HCT116 (cell line): ENCODE results near the gene FOXL2. TPM values are rescaled to one million over a fixed set of nuclear protein-coding genes. Genes with fewer than 3 reads are reported as not detected.

Source experiments
- ATAC-seq: fragments of 200-7000 bp; cut with Tn5 transposase; 2 replicates; pipeline ENCODE4 v1.9.1; 2020; ENCODE audit warnings: mild to moderate bottlenecking, moderate library complexity
- BruUV-seq: library from RNA; stranded (reverse); fragments of 400-500 nt; replicated peaks from 2 replicates; lab custom pipeline; 2021; lab: Mats Ljungman, UMichigan
- CTCF ChIA-PET: fragments of 300-600 bp; sonication (Branson Sonifier 250); formaldehyde crosslinking; loops from one replicate; lab custom pipeline; 2021; ENCODE audit warnings: antibody characterized with exemption; lab: Charles Lee
- POLR2A ChIA-PET: fragments of 300-600, 350-600 bp; sonication (Branson Sonifier 250); formaldehyde crosslinking; loops from one replicate; lab custom pipeline; 2021; ENCODE audit warnings: antibody characterized with exemption; lab: Charles Lee
- RAD21 ChIA-PET, 2 experiments: fragments of 300-600 bp; sonication (Branson Sonifier 250); formaldehyde crosslinking; loops; one replicate each; lab custom pipeline; 2023; ENCODE audit warnings: low total read pairs in 2 of 2; ENCODE audit not compliant: uncharacterized antibody in 2 of 2, unreplicated experiment in 2 of 2, low non-redundant PET in 1 of 2; lab: Charles Lee
- DNase-seq: peaks from one replicate; pipeline ENCODE4 v3.0.0-alpha.2; 2010; ENCODE audit warnings: low read depth, low spot score
- H2AFZ ChIP-seq: fragments of 200-600 bp; shearing (Covaris generic), sonication (generic); 2 replicates; pipeline ENCODE4 v1.6.1; 2017; ENCODE audit warnings: low read depth, mixed run types, mixed read lengths, antibody characterized with exemption, low read length; ENCODE audit not compliant: poor library complexity, severe bottlenecking
- H3K27ac ChIP-seq: 2 replicates; pipeline ENCODE4 v1.5.1; 2012; ENCODE audit warnings: low read depth, low read length
- H3K27me3 ChIP-seq: fragments of 200-600 bp; sonication (generic); 2 replicates; pipeline ENCODE4 v1.6.1; 2016; ENCODE audit warnings: mixed run types, low read length, mixed read lengths; ENCODE audit not compliant: insufficient read depth
- H3K36me3 ChIP-seq, 2 experiments: fragments of 200-500 bp in 1 of 2; fragments of 200-600 bp in 1 of 2; sonication (Bioruptor generic) in 1 of 2; sonication (generic) in 1 of 2; 2 replicates each; pipeline versions ENCODE4 v1.5.1 to v1.6.1; 2014 to 2016; ENCODE audit warnings: low read length in 2 of 2, inconsistent platforms in 1 of 2, mixed read lengths in 1 of 2, mixed run types in 1 of 2; ENCODE audit not compliant: insufficient read depth in 2 of 2, control insufficient read depth in 1 of 2
- H3K4me1 ChIP-seq, 2 experiments: fragments of 200-600 bp in 1 of 2; sonication (generic) in 1 of 2; 2 replicates each; pipeline versions ENCODE4 v1.5.1 to v1.6.1; 2012 to 2017; ENCODE audit warnings: low read length in 2 of 2, inconsistent platforms in 1 of 2, mild to moderate bottlenecking in 1 of 2, mixed read lengths in 1 of 2, mixed run types in 1 of 2, moderate library complexity in 1 of 2; ENCODE audit not compliant: insufficient read depth in 2 of 2, control insufficient read depth in 1 of 2
- H3K4me2 ChIP-seq: fragments of 200-600 bp; sonication (generic); 2 replicates; pipeline ENCODE4 v1.6.1; 2017; ENCODE audit warnings: mixed run types, low read length, mixed read lengths
- H3K4me3 ChIP-seq, 2 experiments: fragments of 200-600 bp in 1 of 2; sonication (generic) in 1 of 2; replicated peaks in 1 of 2; 2 replicates each; pipeline ENCODE4 v1.5.1; 2011 to 2016; ENCODE audit warnings: low read length in 2 of 2, control low read depth in 1 of 2, low read depth in 1 of 2, mild to moderate bottlenecking in 1 of 2, mixed read lengths in 1 of 2, mixed run types in 1 of 2
- H3K79me2 ChIP-seq: fragments of 200-600 bp; sonication (generic); 2 replicates; pipeline ENCODE4 v1.6.1; 2017; ENCODE audit warnings: mild to moderate bottlenecking, mixed run types, low read length, moderate library complexity, mixed read lengths; ENCODE audit not compliant: insufficient read depth
- H3K9ac ChIP-seq: fragments of 200-600 bp; sonication (generic); 2 replicates; pipeline ENCODE4 v1.6.1; 2016; ENCODE audit warnings: low read length, mixed read lengths
- H3K9me2 ChIP-seq: fragments of 200-600 bp; sonication (generic), shearing (Covaris generic); 2 replicates; pipeline ENCODE4 v1.6.1; 2017; ENCODE audit warnings: mixed run types, mild to moderate bottlenecking, moderate library complexity; ENCODE audit not compliant: insufficient read depth
- H3K9me3 ChIP-seq, 2 experiments: fragments of 200-500 bp in 1 of 2; fragments of 200-600 bp in 1 of 2; sonication (Bioruptor generic) in 1 of 2; sonication (generic) in 1 of 2; 2 replicates each; pipeline ENCODE4 v1.6.1; 2014 to 2017; ENCODE audit warnings: low read length in 2 of 2, mixed read lengths in 2 of 2, inconsistent platforms in 1 of 2, low read depth in 1 of 2, mild to moderate bottlenecking in 1 of 2, mixed run types in 1 of 2, moderate library complexity in 1 of 2; ENCODE audit not compliant: control insufficient read depth in 1 of 2, insufficient read depth in 1 of 2
- H4K20me1 ChIP-seq: fragments of 200-600 bp; sonication (generic), shearing (Covaris generic); 2 replicates; pipeline ENCODE4 v1.6.1; 2017; ENCODE audit warnings: mixed run types, mild to moderate bottlenecking, moderate library complexity; ENCODE audit not compliant: insufficient read depth
- ATF3 ChIP-seq: IDR thresholded peaks from 2 replicates; pipeline ENCODE4 v1.6.1; 2012
- CBX3 ChIP-seq: IDR thresholded peaks from 2 replicates; pipeline ENCODE4 v1.6.1; 2012; ENCODE audit warnings: low read depth
- CEBPB ChIP-seq: IDR thresholded peaks from 2 replicates; pipeline ENCODE4 v1.6.1; 2012; ENCODE audit warnings: low read depth
- CTCF ChIP-seq, 3 experiments: fragments of 200-600 bp in 1 of 3; sonication (generic) in 1 of 3; IDR thresholded peaks in 2 of 3; conservative IDR thresholded peaks in 1 of 3; 2 replicates each; pipeline ENCODE4 v1.5.1; 2012 to 2017; ENCODE audit warnings: low read depth in 2 of 3, low read length in 2 of 3, antibody characterized with exemption in 1 of 3, borderline replicate concordance in 1 of 3, control low read depth in 1 of 3, mild to moderate bottlenecking in 1 of 3, mixed read lengths in 1 of 3, mixed run types in 1 of 3, moderate library complexity in 1 of 3; ENCODE audit not compliant: insufficient read depth in 1 of 3
- EGR1 ChIP-seq: IDR thresholded peaks from 2 replicates; pipeline ENCODE4 v1.6.1; 2012; ENCODE audit warnings: low read depth
- EZH2 ChIP-seq: fragments of 200-600 bp; sonication (generic); IDR thresholded peaks from 2 replicates; pipeline ENCODE4 v1.6.1; 2017; ENCODE audit warnings: antibody characterized with exemption, mixed run types
- EZH2phosphoT487 ChIP-seq: fragments of 200-600 bp; IDR thresholded peaks from 2 replicates; pipeline ENCODE4 v1.6.1; 2018; ENCODE audit warnings: antibody characterized with exemption, borderline replicate concordance
- FOSL1 ChIP-seq: IDR thresholded peaks from 2 replicates; pipeline ENCODE4 v1.6.1; 2012; ENCODE audit warnings: low read depth
- JUND ChIP-seq: IDR thresholded peaks from 2 replicates; pipeline ENCODE4 v1.6.1; 2012
- MAX ChIP-seq: IDR thresholded peaks from 2 replicates; pipeline ENCODE4 v1.6.1; 2012
- POLR2A ChIP-seq: IDR thresholded peaks from 2 replicates; pipeline ENCODE4 v1.7.0; 2011; ENCODE audit warnings: borderline replicate concordance; ENCODE audit not compliant: insufficient read depth, insufficient read length; ENCODE audit errors: extremely low read depth
- POLR2AphosphoS5 ChIP-seq: IDR thresholded peaks from 2 replicates; pipeline ENCODE4 v1.6.1; 2011; ENCODE audit warnings: mild to moderate bottlenecking, low read depth, low read length, moderate library complexity
- RAD21 ChIP-seq: IDR thresholded peaks from 2 replicates; pipeline ENCODE4 v1.6.1; 2012; ENCODE audit warnings: low read depth, mild to moderate bottlenecking
- SIN3A ChIP-seq: IDR thresholded peaks from 2 replicates; pipeline ENCODE4 v1.6.1; 2012; ENCODE audit warnings: low read depth
- SRF ChIP-seq: IDR thresholded peaks from 2 replicates; pipeline ENCODE4 v1.6.1; 2012; ENCODE audit warnings: low read depth
- TCF7L2 ChIP-seq: IDR thresholded peaks from 2 replicates; pipeline ENCODE4 v1.7.0; 2011; ENCODE audit warnings: borderline replicate concordance, inconsistent platforms; ENCODE audit not compliant: insufficient read depth, insufficient read length; ENCODE audit errors: extremely low read depth
- YY1 ChIP-seq: IDR thresholded peaks from 2 replicates; pipeline ENCODE4 v1.6.1; 2011; ENCODE audit warnings: low read length, low read depth, moderate library complexity, mild to moderate bottlenecking; ENCODE audit not compliant: insufficient replicate concordance; ENCODE audit errors: extremely low read depth
- ZFX ChIP-seq: fragments of 450-650 bp; IDR thresholded peaks from 2 replicates; pipeline ENCODE4 v1.6.1; 2017
- ZNF274 ChIP-seq: fragments of 200-500 bp; sonication (Bioruptor generic); IDR thresholded peaks from 2 replicates; pipeline ENCODE4 v1.6.1; 2014; ENCODE audit warnings: mild to moderate bottlenecking, low read depth, low read length, inconsistent platforms
- intact Hi-C: fragments of 100-400 bp; cut with micrococcal nuclease; formaldehyde crosslinking; loops from 2 replicates; pipeline ENCODE4 v1.10.0; 2022
- total RNA-seq: library from RNA; stranded (reverse); gene quantifications from one replicate; pipeline ENCODE4 v1.2.1, GENCODE V29; 2021; ENCODE audit not compliant: unreplicated experiment
- TF ChIP-seq, protein P1 (sequence below): IDR thresholded peaks from 2 replicates; pipeline ENCODE4 v1.6.1; 2012; ENCODE audit warnings: low read depth

FOXL2 gene
- total RNA-seq, 1 experiment from 2014 or later = not detected

- TF ChIP-seq, protein P1, sequence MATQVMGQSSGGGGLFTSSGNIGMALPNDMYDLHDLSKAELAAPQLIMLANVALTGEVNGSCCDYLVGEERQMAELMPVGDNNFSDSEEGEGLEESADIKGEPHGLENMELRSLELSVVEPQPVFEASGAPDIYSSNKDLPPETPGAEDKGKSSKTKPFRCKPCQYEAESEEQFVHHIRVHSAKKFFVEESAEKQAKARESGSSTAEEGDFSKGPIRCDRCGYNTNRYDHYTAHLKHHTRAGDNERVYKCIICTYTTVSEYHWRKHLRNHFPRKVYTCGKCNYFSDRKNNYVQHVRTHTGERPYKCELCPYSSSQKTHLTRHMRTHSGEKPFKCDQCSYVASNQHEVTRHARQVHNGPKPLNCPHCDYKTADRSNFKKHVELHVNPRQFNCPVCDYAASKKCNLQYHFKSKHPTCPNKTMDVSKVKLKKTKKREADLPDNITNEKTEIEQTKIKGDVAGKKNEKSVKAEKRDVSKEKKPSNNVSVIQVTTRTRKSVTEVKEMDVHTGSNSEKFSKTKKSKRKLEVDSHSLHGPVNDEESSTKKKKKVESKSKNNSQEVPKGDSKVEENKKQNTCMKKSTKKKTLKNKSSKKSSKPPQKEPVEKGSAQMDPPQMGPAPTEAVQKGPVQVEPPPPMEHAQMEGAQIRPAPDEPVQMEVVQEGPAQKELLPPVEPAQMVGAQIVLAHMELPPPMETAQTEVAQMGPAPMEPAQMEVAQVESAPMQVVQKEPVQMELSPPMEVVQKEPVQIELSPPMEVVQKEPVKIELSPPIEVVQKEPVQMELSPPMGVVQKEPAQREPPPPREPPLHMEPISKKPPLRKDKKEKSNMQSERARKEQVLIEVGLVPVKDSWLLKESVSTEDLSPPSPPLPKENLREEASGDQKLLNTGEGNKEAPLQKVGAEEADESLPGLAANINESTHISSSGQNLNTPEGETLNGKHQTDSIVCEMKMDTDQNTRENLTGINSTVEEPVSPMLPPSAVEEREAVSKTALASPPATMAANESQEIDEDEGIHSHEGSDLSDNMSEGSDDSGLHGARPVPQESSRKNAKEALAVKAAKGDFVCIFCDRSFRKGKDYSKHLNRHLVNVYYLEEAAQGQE = no peak
- no peak for TF ChIP-seq FOSL1
- no peak for TF ChIP-seq YY1
- no peak for TF ChIP-seq RAD21
- TF ChIP-seq EGR1 = no peak
- no peak for TF ChIP-seq POLR2AphosphoS5
- TF ChIP-seq CBX3 = no peak
- no peak for TF ChIP-seq EZH2phosphoT487
- TF ChIP-seq ATF3 = no peak
These were observed 18.1 kb downstream of the FOXL2 start (continued) for GRCh38 chr3:138928727-138929372.

DNA sequence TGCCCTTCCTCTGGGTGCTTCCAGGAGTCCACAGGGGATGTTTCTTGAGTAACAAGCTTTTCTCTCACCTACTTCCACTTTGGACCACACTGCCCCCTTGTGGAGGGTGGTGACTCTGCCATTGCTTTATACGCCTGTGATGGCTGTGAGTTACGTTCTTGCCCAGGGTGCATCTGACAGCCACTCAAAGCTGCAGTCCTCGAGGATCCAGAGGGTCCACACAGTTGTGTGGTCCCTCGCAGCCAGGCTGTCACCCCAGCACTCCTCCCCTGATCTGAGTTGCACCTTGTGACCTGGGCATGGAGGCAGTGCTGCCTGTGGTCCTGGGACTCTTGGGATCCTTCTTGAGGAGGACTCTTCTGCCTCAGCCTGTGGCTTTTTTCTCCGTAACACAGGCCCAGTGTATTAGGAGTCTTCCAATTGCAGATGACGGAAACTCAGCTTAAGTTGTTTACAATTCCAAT, 23.4 kb downstream of the FOXL2 start:
- H3K9me2 ChIP-seq = no peaks in the 10 kb centered on the region
- peak overlapping the region; percentile 73 for H3K4me2 ChIP-seq
- peaks cover 16 to 20% of the 10 kb centered on the region in 2 experiments for H3K4me1 ChIP-seq
- intact Hi-C loops = loop anchor here (1.0 to 5.0 kb wide), 5 partner anchors 225 to 591 kb away; partner anchors contain the start of gene CEP70
- no peak overlapping the region for H3K9ac ChIP-seq
- H3K36me3 ChIP-seq = no peaks in the 10 kb centered on the region
- H2AFZ ChIP-seq = peak overlapping the region; percentile 95
- CTCF ChIA-PET = interaction anchor here (0.6 to 4.6 kb wide), 42 partner anchors 8 to 749 kb away, joined by 3 to 82 read pairs (median 4); partner anchors contain the start of genes CEP70, COPB2 and DBR1
- H3K27ac ChIP-seq = no peak overlapping the region
- H3K79me2 ChIP-seq = no peaks in the 10 kb centered on the region
- RAD21 ChIA-PET = interaction anchor here (0.7 to 1.6 kb wide), 6 partner anchors 9 to 444 kb away, joined by 3 to 13 read pairs (median 5); partner anchors contain the start of gene CEP70 (in 1 of the 2)
- ATAC-seq (peak; percentile 83), DNase-seq (peak; percentile 82)
- no peaks in the 10 kb centered on the region for H4K20me1 ChIP-seq
- POLR2A ChIA-PET = interaction anchor here (1.0 to 3.1 kb wide), 2 partner anchors 9 to 329 kb away, joined by 3 to 19 read pairs; partner anchors contain the start of gene CEP70
- H3K27me3 ChIP-seq = no peaks in the 10 kb centered on the region
- H3K4me3 ChIP-seq = 0 out of 4 replicates have a peak overlapping the region, but pooled peaks of 1 of the 2 experiments have one; percentile 25
- H3K9me3 ChIP-seq = no peaks in the 10 kb centered on the region
- BruUV-seq = no TSS peak
- TF ChIP-seq POLR2A = no peak
- no peak for TF ChIP-seq ZNF274
- no peak for TF ChIP-seq EZH2phosphoT487
- TF ChIP-seq POLR2AphosphoS5 = no peak
- no peak for TF ChIP-seq ZFX
- no peak for TF ChIP-seq JUND
- TF ChIP-seq SRF = no peak
- no peak for TF ChIP-seq TCF7L2
- peak; percentile 57 for TF ChIP-seq YY1
- TF ChIP-seq CEBPB = no peak
- no peak for TF ChIP-seq EGR1
- peak in 2 of 3 experiments; percentile 93 to 94; a peak in 4 of 6 replicates for TF ChIP-seq CTCF (IDR thresholded peaks at IDR 0.05 in 2 of 3, conservative IDR thresholded peaks at IDR 0.05 in 1 of 3; ENCODE audit: borderline replicate concordance in 1 of 3, insufficient read depth in 1 of 3, low read depth in 2 of 3, low read length in 2 of 3)
- TF ChIP-seq SIN3A = no peak
- no peak for TF ChIP-seq EZH2
- no peak for TF ChIP-seq MAX
